Limb (tissue), 2 donors: ENCODE data around the gene GLT8D1.
"Not testable (repeated sequence)": the region's sequence is repeated elsewhere in the genome, so short reads cannot be mapped to it uniquely, and the experiment has no call there.

ENCODE experiments used
- DNase-seq, 2 donors: peaks; one replicate each; pipeline ENCODE4 v3.0.0-alpha.2; 2016; ENCODE audit errors: extremely low spot score in 2 of 2

The GLT8D1 gene

DNA sequence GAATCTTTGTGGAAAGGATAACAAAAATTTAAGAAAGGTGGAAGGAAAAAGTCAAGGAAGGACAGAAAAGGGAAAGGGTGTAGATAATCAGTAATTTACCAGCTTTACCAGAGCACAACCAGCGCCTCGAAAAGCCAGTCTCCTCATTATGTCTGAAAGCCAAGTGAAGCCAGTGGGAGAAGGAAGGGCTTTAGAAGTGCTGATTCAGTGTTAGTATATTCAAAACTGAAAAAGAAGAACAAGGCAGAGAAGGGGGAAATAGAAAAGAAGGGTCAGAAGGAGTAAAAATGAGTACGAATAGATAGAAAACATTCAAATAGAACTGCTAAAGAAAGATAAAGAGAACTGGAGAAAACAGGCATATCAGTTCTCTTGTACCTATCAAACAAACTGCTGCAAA lies 24.0 kb downstream of the GLT8D1 start:
- DNase-seq = no peak

DNA sequence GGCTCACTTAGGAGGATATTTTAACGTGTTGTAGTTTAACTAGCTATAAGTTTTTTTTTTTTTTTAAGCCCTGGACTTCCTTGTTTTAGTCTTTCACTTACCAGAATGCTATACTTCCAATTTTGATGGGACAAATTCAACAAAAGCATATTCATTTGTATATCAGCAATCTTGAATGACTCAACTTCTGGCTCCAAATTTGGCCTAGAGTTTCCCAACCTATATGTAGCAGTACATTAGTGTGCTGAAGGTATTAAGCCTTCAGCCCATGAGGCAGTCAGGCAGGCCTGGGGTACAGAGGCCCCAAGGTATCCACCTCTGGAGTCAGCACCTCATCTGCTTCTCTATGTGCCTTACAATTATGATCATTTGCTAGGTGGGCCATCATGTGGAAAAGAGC lies 25.8 kb downstream of the GLT8D1 start:
- no peak for DNase-seq

DNA sequence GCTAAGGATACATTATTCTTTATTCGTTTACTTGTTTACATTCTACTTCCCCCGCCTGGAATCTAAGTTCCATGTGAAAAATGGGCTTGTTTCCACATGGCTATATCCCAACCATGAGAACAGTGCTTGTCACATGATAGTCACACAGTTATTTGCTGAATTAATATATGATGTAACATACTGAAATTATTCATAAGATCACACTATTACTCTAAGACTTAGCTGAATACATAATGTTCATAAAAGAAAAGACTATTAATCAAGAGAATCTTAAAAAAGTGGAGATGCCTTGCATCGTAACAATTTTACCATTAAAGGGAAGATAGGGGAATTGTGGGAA lies 26.4 kb downstream of the GLT8D1 start:
- no peak for DNase-seq

DNA sequence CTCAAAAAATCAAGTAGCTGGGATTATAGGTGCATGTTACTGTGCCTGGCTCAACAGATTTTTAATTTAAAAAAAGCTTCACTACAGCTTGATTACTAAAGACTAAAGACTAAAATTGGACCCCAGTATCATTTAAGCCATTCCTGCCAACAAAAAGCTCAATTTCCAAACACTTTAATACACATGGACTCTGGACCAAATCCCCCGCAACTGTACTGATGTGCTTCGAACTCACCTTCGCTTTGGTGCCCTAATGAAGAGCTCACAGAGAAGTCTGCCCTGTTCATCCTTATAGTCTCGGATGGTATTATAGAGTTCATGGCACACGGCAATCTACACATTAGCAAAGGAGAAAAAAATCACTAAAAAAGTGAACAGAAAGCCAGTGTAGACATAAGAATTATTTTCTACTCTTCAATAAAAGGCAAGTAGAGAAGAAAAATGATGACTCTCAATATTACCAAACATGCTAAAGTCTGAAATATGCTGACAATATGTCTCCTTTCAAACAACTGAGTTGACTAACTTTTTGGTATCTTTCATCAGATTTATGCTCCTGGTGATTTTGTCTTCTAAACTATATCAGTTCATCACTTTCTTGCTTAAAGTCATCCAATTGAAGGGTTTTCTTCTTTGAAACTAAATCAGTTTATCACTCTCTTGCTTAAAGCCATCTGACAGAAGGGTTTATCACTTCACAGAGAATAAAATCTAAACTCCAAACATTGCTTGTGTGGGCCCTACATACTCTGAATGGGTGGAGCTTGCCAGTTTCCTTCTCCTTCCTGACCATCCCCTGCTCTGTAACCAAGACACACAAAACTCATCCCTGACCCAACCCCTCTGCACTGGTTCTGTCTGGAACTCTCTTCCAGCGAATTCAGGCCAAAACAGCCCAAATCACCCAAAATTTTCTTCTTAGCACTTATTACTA lies 27.1 kb downstream of the GLT8D1 start:
- no peak for DNase-seq

DNA sequence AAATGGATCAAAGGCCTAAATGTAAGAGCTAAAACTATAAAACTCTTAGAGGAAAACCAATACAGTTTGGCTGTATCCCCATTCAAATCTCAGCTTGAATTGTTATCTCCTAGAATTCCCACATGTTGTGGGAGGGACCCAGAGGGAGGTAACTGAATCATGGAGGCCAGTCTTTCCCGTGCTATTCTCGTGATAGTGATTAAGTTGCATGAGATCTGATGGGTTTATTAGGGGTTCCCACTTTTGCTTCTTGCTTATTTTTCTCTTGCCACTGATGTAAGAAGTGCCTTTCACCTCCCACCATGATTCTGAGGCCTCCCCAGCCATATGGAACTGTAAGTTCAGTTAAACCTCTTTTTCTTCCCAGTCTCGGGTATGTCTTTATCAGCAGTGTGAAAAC lies 29.4 kb downstream of the GLT8D1 start:
- not testable (repeated sequence) for DNase-seq

DNA sequence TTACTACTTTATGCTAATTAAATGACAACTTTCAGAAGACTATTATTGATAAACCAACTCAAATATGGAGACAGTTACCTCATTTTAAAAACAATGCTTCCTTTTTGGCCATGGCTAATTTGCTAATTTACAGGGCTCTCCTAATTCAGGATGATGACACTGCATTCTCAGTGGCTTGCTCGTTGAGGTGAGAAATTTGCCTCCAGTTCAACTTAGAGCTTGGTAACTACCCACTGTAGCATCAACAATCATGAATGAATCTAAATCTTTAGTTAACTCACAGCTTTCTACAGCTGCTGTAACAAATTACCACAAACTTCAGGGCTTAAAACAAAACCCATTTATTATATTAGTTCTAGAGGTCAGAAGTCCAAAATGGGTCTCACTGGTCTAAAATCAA lies 33.9 kb downstream of the GLT8D1 start:
- no peak for DNase-seq

DNA sequence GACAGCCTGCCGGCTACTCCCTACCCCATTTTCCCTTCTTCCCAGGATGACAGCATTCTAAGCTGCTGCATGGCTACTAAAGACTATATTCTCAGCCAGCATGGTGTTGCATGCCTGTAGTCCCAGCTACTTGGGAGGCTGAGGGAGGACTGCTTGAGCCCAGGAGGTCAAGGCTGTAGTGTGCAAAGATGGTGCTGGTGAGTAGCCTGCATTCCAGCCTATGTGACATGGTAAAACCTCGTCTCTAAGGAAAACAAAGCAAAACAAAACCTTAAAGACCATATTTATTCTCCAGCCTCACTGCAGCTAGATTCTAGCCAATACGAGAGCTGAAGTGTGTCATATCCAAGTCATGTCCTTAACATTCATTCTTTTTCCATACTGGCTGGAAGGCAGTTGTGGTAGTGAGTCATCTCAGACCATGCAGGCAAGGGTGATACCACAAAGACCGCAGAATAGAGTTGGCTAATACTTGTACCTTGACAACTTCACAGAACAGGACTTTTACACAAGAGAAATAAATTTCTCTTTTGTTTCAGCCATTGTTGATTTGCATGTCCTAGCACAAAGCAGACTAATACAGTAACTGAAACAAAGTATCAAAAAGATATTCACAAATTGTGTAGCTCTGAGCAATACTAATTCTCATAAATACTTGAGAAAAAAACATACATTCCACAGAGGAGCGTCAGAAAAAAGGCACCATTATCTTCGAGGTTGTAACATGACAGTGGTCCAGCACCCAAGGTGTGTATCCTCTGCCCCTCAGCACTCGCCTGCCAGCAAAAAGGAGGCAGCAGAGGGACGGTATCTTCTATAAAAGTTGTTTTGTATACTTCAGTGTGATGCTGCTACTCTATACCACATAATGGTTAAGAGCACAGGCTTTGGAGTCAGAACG lies 34.7 kb downstream of the GLT8D1 start:
- DNase-seq = no peak

DNA sequence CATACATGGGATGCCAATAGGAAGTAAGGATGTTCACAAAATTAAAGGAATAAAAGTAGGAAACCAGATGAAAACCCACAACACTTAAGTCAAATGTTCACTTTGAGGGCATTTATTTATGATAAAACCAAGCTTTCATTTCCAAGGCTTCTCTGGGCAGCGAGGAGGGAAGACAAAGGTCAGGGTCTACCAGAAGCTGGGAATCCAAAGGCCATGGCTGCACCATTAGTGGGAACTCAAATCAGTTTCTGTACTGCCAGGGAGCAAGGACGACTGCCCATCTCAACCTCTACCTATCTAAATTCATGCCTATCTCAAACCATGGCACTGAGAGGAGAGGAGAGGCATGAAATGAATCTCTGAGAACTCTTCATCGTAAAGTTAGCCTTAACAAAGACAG lies 42.5 kb downstream of the GLT8D1 start:
- no peak for DNase-seq

DNA sequence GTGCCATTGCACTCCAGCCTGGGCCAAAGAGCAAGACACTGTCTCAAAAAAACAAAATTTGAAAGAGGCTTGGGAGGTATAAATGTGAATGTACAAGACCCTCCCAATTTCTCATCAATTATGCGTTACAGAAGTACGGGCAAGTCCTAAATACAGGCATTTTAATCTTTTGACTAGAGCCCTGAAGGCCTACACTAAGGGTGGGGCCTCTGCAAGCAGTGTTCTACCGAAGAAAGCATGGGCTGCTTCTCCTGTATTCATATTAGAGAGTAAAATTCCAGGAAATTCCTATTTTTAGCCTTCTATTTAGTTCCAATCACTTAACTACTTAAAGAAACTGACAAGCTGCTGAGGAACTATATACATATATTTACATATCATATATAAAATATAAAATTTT lies 45.5 kb downstream of the GLT8D1 start:
- no peak for DNase-seq

DNA sequence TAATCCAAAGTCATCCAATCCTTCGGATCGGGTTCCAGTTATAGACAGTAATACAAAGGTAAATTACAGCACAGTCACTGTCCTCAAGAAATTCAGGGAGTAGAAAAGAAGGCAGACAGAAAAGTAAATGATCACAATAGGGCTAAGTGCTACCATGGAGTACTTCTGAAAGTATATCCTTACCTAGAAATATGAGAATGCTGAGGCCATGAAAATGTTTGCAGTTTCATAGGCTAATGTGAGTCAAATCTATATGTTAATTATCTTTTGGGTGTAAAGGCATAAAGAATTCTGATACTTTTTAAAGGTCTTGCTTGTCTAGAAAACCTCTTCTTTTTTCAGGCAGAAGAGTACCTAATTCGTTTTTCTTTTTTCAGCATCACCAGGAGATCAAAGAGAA lies 49.7 kb downstream of the GLT8D1 start:
- DNase-seq = no peak

DNA sequence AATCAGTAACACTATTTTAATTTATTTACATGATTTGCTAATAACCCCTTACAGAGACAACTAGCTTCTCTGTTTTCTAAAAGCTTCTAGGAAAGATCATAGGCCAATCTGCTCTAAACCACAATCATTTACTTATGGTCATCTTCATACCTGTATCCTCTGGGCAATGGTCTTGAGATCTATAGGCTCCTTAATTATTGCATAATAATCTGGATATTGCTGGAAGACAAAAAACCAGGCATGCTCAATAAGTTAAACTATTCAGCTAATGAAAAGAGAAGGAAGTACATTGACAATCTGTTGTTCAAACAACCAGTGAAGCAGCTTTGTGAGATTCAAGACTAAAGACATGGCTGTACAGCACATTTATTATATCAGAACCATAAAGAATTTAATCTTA lies 54.0 kb downstream of the GLT8D1 start:
- DNase-seq = no peak

DNA sequence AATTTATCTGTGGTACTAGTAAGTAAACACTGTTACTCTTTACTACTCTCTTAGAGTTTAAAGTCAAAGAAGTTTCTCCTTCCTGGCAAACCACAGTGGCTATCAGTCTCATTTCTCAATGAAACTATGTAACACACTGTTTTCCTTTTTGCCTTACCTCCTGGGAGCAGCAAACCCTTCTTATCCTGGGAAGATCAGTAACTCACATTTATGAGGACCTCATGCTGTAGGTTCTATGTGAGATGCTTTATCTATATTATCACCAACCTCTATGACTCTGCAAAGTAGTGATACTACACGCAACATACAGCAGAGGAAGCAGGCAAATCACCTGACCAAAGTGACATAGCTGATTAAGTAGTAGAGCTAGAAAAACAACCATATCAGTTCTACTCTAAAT lies 55.2 kb downstream of the GLT8D1 start:
- no peak for DNase-seq

DNA sequence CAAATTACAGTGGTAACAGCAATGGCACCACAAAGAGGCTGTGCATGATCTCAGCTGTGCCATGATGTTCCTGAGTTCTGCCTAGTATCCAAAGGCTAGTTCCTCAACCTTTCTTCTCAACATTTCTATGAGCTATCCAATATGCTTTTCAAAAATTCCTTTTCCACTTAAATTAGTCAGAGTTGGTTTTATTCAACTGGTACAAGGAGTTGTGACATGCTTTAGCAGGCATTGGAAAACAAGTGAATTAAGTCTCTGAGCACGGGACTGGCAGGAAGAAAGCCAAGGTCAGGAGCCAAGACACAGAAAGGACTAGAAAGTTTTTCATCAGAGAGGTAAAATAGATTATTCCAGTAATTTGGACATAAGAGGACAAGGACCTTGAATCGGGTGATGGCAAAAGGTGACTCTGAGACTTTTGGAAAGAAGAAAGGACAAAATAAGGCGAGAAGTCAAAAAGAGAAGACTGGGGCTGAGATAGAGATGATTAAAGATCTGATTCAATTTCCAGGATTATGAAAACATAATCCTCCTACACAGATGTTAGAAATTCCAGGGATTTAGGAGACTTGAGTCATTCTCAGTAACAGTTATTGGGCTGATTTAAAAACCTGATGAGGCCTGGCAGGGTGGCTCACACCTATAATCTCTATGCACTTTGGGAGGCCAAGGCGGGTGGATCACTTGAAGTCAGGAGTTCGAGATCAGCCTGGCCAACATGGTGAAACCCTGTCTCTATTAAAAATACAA lies 56.0 kb downstream of the GLT8D1 start:
- no peak for DNase-seq

DNA sequence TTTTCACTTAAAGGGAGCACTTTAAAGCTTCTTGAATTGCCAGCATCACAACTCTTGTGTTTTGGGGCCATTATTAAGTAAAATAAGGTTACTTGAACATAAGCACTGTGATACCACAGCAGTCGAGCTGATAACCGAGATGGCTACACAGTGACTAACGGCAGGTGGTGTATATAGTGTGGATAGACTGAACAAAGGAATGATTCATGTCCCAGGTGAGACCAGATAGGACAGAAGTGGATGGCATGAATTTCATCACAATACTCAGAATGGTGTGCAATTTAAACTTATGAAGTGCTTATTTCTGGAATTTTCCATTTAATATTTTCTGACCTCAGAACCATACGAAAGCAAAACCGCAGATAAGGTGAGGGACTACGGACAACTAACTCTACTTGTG lies 60.0 kb downstream of the GLT8D1 start:
- no peak for DNase-seq
